Large intestine (tissue), 12 donors: ENCODE measurements around the gene ST13. TPM values are rescaled to one million over a fixed set of nuclear protein-coding genes. Genes with fewer than 3 reads are reported as not detected.
A peak's percentile ranks its signal among the peaks of the same experiment; 100 is the strongest.

Experiments used
- DNase-seq, 2 donors: peaks; one replicate each; pipeline versions ENCODE4 v3.0.0 to v3.0.0-alpha.2; 2013
- H3K27ac ChIP-seq: one replicate; pipeline ENCODE4 v1.5.1; 2013; ENCODE audit warnings: low read length
- H3K27me3 ChIP-seq: 2 replicates; pipeline ENCODE4 v1.6.1; 2013; ENCODE audit warnings: low read length; ENCODE audit not compliant: control insufficient read depth, insufficient read depth
- H3K36me3 ChIP-seq: 2 replicates; pipeline ENCODE4 v1.6.1; 2013; ENCODE audit warnings: low read length; ENCODE audit not compliant: control insufficient read depth, insufficient read depth
- H3K4me1 ChIP-seq: one replicate; pipeline ENCODE4 v1.6.1; 2013; ENCODE audit warnings: low read length; ENCODE audit not compliant: control insufficient read depth, insufficient read depth
- H3K4me3 ChIP-seq: one replicate; pipeline ENCODE4 v1.5.1; 2013; ENCODE audit warnings: low read length
- H3K9me3 ChIP-seq: one replicate; pipeline ENCODE4 v1.6.1; 2013; ENCODE audit warnings: mild to moderate bottlenecking, low read depth, low read length, moderate library complexity; ENCODE audit not compliant: control insufficient read depth
- WGBS: methylation state at CpG from one replicate; pipeline ENCODE4 v1.1.5; 2013; ENCODE audit warnings: low lambda C conversion rate; ENCODE audit not compliant: insufficient coverage; 5-methylcytosine and 5-hydroxymethylcytosine counted together
- long read RNA-seq, 11 donors: transcript quantifications; one replicate each; lab custom pipeline, GENCODE V29; 2026
- polyA plus RNA-seq: library from polyadenylated mRNA; unstranded; fragments of 120-200 nt; gene quantifications from one replicate; pipeline ENCODE4 v1.2.1, GENCODE V29; 2013

The ST13 gene
- 457 TPM for polyA plus RNA-seq
- long read RNA-seq, donor 1, transcript ST13-201 (12 exons, 3,595 nt): major isoform, 106 of 179 reads
- long read RNA-seq, donor 1, partial matches to known transcripts: 66 of 179 reads
- long read RNA-seq, donor 1, other reads (novel, unspliced or antisense): 7 of 179 reads
- long read RNA-seq, donor 2, transcript ST13-201 (12 exons, 3,595 nt): major isoform, 179 of 327 reads
- long read RNA-seq, donor 2, partial matches to known transcripts: 131 of 327 reads
- long read RNA-seq, donor 2, other reads (novel, unspliced or antisense): 17 of 327 reads
- long read RNA-seq, donor 3, transcript ST13-201 (12 exons, 3,595 nt): major isoform, 189 of 416 reads
- long read RNA-seq, donor 3, partial matches to known transcripts: 205 of 416 reads
- long read RNA-seq, donor 3, other reads (novel, unspliced or antisense): 22 of 416 reads
- long read RNA-seq, donor 4, transcript ST13-201 (12 exons, 3,595 nt): major isoform, 9 of 27 reads
- long read RNA-seq, donor 4, partial matches to known transcripts: 18 of 27 reads
- long read RNA-seq, donor 4, other reads (novel, unspliced or antisense): 0 of 27 reads
- long read RNA-seq, donor 5, transcript ST13-201 (12 exons, 3,595 nt): major isoform, 80 of 117 reads
- long read RNA-seq, donor 5, partial matches to known transcripts: 29 of 117 reads
- long read RNA-seq, donor 5, other reads (novel, unspliced or antisense): 8 of 117 reads
- long read RNA-seq, donor 6, transcript ST13-201 (12 exons, 3,595 nt): major isoform, 133 of 288 reads
- long read RNA-seq, donor 6, partial matches to known transcripts: 155 of 288 reads
- long read RNA-seq, donor 6, other reads (novel, unspliced or antisense): 0 of 288 reads
- long read RNA-seq, donor 7, transcript ST13-201 (12 exons, 3,595 nt): major isoform, 74 of 121 reads
- long read RNA-seq, donor 7, partial matches to known transcripts: 47 of 121 reads
- long read RNA-seq, donor 7, other reads (novel, unspliced or antisense): 0 of 121 reads
- long read RNA-seq, donor 8, transcript ST13-201 (12 exons, 3,595 nt): major isoform, 184 of 377 reads
- long read RNA-seq, donor 8, partial matches to known transcripts: 186 of 377 reads
- long read RNA-seq, donor 8, other reads (novel, unspliced or antisense): 7 of 377 reads
- long read RNA-seq, donor 9, transcript ST13-201 (12 exons, 3,595 nt): major isoform, 118 of 277 reads
- long read RNA-seq, donor 9, partial matches to known transcripts: 153 of 277 reads
- long read RNA-seq, donor 9, other reads (novel, unspliced or antisense): 6 of 277 reads
- long read RNA-seq, donor 10, transcript ST13-201 (12 exons, 3,595 nt): major isoform, 167 of 313 reads
- long read RNA-seq, donor 10, partial matches to known transcripts: 130 of 313 reads
- long read RNA-seq, donor 10, other reads (novel, unspliced or antisense): 16 of 313 reads
- long read RNA-seq, donor 11, transcript ST13-201 (12 exons, 3,595 nt): major isoform, 121 of 212 reads
- long read RNA-seq, donor 11, partial matches to known transcripts: 78 of 212 reads
- long read RNA-seq, donor 11, other reads (novel, unspliced or antisense): 13 of 212 reads

DNA sequence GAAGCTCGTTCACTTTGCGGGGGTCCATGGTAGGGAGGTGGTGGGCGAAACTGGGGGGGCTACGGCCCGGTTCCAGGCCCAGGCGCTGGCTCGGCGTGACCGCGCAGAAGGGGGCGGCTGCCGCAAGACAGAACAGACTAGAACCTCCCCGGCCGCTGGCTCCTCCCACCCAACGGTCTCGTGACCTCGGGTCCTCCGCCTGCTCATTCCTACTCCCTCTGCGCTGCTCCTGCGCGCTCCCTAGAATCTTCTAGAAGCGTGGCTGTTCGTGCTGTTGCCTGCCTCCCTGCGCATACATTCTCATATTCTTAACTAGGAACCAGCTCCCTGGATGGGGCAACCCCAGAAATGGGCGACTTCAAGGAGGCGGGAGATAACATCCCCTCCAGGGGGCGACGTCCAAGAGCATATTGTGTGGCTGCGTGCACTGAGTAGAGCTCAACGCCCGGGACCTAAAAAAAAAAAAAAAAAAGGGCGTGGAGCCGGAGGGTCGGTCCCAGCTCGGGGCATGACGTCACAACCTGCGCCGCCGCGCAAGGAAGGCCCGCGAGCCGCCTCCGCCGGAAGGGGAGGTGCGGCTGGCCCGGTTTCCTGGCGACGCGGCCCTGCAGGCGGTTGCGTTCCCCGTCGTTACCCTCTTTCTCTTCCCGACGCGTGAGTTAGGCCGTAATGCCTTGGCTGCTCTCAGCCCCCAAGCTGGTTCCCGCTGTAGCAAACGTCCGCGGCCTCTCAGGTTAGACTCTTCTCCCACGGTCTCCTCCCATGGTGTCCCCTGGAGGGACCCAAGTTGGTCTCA lies at the start of gene ST13, which contains the start of gene XPNPEP3:
ST13 (minus strand) TSS at position 127 of the 796 bp plus-strand sequence; CDS start at position 28, 99 bp downstream.
XPNPEP3 (plus strand) TSS at position 636 of the 796 bp plus-strand sequence; CDS start at position 670, 34 bp downstream.
- Histone ChIP-seq H3K36me3 (peaks cover 9% of the 10 kb centered on the region), H3K27ac (peak within 1 kb of the TSS; percentile 99), H3K27me3 (no peaks in the 10 kb centered on the region), H3K4me1 (peaks cover 30% of the 10 kb centered on the region), H3K9me3 (no peaks in the 10 kb centered on the region), H3K4me3 (peak within 1 kb of the TSS; percentile 99)
- no CpG with 5 or more reads among the region's 63 CpGs for WGBS
- DNase-seq: peak; percentile 97 to 98

DNA sequence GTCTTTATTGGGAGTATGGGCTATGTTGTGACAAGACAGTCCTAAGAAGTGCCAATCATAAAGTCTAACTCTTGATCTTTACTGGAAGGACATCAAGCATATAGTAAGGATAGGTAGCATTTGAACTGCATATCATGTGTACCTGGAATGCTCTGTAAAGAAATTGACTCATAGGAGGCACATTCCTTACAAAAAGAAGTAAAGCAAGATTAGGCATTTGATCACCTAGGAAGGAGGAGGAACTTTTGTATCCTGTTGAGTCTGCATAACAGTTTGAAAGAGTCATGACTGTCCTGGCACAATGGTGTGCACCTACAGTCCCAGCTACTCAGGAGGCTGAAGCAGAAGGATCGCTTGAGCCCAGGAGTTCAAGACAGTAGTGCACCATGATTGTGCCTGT lies 47.7 kb upstream of the ST13 start:
- H3K4me1 ChIP-seq: no peaks in the 10 kb centered on the region
- no peak overlapping the region for H3K4me3 ChIP-seq
- H3K9me3 ChIP-seq: no peaks in the 10 kb centered on the region
- no peak for DNase-seq
- no peak overlapping the region for H3K27ac ChIP-seq
- H3K27me3 ChIP-seq: no peaks in the 10 kb centered on the region
- H3K36me3 ChIP-seq: peaks cover 7% of the 10 kb centered on the region
- no CpG with 5 or more reads among the region's 1 CpG for WGBS

DNA sequence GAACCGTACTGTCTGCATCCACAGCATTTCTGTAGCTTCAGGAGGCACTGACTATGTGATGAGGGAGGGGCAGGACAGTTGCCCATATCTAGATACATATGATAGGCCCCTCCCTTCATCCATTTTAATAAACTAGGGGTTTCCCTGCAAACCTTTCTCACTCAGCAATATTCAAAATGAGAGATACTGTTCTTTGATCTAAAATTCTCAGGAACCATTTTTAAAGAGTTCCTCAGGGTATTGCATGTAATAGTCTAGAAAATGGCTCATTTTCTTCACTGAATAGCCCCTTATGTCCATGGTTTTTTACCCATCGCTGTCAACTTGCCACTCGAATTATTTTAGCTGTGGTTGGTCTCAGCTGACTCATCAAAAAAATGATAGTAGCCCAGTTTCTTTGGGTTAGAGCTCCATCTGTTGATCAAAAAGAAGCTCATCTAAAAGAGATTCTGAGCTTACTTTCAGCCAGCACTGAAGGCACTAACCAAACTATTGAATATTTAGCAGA lies 42.5 kb upstream of the ST13 start:
- WGBS: no CpG with 5 or more reads among the region's 3 CpGs
- DNase-seq: peak; percentile 31 to 54
- H3K36me3 ChIP-seq: peaks cover 6% of the 10 kb centered on the region
- H3K27ac ChIP-seq: no peak overlapping the region
- no peaks in the 10 kb centered on the region for H3K9me3 ChIP-seq
- H3K4me1 ChIP-seq: no peaks in the 10 kb centered on the region
- no peaks in the 10 kb centered on the region for H3K27me3 ChIP-seq
- H3K4me3 ChIP-seq: peak overlapping the region; percentile 1

DNA sequence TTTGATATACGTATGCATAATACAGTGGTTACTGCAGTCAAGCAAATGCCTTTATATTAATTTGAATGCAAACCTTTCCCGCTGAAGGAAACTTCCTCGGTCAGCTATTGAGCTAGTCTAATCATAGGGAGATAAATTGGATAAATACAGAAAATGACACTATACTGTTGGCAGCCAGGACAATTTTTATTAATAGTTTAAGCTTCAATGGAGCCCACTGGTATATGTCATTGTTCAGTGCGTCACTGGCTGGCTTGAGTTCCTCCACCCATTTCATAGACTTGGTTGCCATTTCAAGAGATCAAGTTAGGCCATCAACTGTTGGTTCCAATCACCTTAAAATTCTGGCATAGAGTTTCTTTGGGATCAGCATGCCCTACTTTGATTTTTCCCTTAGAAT lies 38.0 kb upstream of the ST13 start:
- 93% methylated on average over 2 of the region's 4 CpGs for WGBS

GRCh38 chr22:40890881-40891280 lies 34.4 kb upstream of the ST13 start:
- H3K4me1 ChIP-seq: no peaks in the 10 kb centered on the region
- H3K36me3 ChIP-seq: peaks cover 39% of the 10 kb centered on the region
- no peaks in the 10 kb centered on the region for H3K27me3 ChIP-seq
- no peak overlapping the region for H3K4me3 ChIP-seq
- no CpG with 5 or more reads among the region's 3 CpGs for WGBS
- no peak overlapping the region for H3K27ac ChIP-seq
- no peak for DNase-seq
- H3K9me3 ChIP-seq: no peaks in the 10 kb centered on the region

More for the DNA sequence above, 38.0 kb upstream of the ST13 start:
- DNase-seq: no peak
- no peaks in the 10 kb centered on the region for H3K4me1 ChIP-seq
- peaks cover 18% of the 10 kb centered on the region for H3K36me3 ChIP-seq
- H3K4me3 ChIP-seq: no peak overlapping the region
- H3K9me3 ChIP-seq: no peaks in the 10 kb centered on the region
- H3K27ac ChIP-seq: no peak overlapping the region
- H3K27me3 ChIP-seq: no peaks in the 10 kb centered on the region

DNA sequence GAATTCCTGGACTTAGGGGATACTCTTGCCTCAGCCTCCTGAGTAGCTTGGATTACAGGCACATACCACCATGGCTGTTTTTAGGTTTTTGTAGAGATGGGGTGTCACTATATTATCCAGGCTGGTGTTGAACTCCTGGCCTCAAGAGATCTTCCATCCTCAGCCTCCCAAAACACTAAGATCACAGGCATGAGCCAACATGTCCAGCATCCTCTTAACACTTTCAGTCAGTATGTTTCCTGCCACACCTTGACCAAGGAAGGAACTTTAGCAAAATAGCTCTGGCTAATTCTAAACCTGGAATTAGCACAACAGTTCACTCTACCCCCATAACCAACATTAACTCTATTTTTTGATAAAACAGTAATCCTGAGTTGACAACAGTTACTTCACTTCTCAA lies 32.7 kb upstream of the ST13 start:
- H3K27me3 ChIP-seq: no peaks in the 10 kb centered on the region
- H3K4me1 ChIP-seq: no peaks in the 10 kb centered on the region
- no peak overlapping the region for H3K27ac ChIP-seq
- H3K36me3 ChIP-seq: peaks cover 36% of the 10 kb centered on the region
- DNase-seq: no peak
- H3K4me3 ChIP-seq: no peak overlapping the region
- no peaks in the 10 kb centered on the region for H3K9me3 ChIP-seq

- H3K4me1 ChIP-seq: peaks cover 17% of the 10 kb centered on the region
- H3K27ac ChIP-seq: peak overlapping the region; percentile 58
- H3K4me3 ChIP-seq: no peak overlapping the region
- no CpG with 5 or more reads among the region's 2 CpGs for WGBS
- peaks cover 7% of the 10 kb centered on the region for H3K36me3 ChIP-seq
- no peaks in the 10 kb centered on the region for H3K9me3 ChIP-seq
- no peaks in the 10 kb centered on the region for H3K27me3 ChIP-seq
- DNase-seq: peak; percentile 63 to 84
Observed at GRCh38 chr22:40878922-40879321, 22.5 kb upstream of the ST13 start.

- WGBS: 40% methylated on average over 1 of the region's 3 CpGs
Observed at GRCh38 chr22:40877488-40877887, 21.0 kb upstream of the ST13 start.

GRCh38 chr22:40876907-40877306 lies 20.5 kb upstream of the ST13 start:
- DNase-seq: peak in 1 of 2 donors; percentile 4
- Histone ChIP-seq H3K4me1 (peaks cover 17% of the 10 kb centered on the region), H3K9me3 (no peaks in the 10 kb centered on the region), H3K27me3 (no peaks in the 10 kb centered on the region), H3K27ac (peak overlapping the region; percentile 58), H3K36me3 (peaks cover 9% of the 10 kb centered on the region), H3K4me3 (peak overlapping the region; percentile 49)
- no CpG with 5 or more reads among the region's 1 CpG for WGBS

More at GRCh38 chr22:40877488-40877887, 21.0 kb upstream of the ST13 start:
- peaks cover 17% of the 10 kb centered on the region for H3K4me1 ChIP-seq
- peak; percentile 57 to 84 for DNase-seq
- no peaks in the 10 kb centered on the region for H3K9me3 ChIP-seq
- peaks cover 12% of the 10 kb centered on the region for H3K36me3 ChIP-seq
- peak overlapping the region; percentile 49 for H3K4me3 ChIP-seq
- H3K27ac ChIP-seq: peak overlapping the region; percentile 58
- no peaks in the 10 kb centered on the region for H3K27me3 ChIP-seq
